Stomach (tissue), 4 donors: ENCODE results near the gene RNFT2.

Experiments used
- EP300 ChIP-seq: sonication (generic); formaldehyde crosslinking; IDR thresholded peaks from one replicate; pipeline ENCODE4 v1.6.1; 2017; ENCODE audit warnings: antibody characterized with exemption
- TF ChIP-seq, protein P1 (sequence below), 7 experiments: fragments of 450-650 bp in 4 of 7; fragments of 200-600 bp in 3 of 7; sonication (generic) in 3 of 7; IDR thresholded peaks; one replicate each; pipeline ENCODE4 v1.5.1; 2016 to 2019; ENCODE audit warnings: antibody characterized with exemption in 7 of 7, control low read depth in 2 of 7, mild to moderate bottlenecking in 1 of 7

DNA sequence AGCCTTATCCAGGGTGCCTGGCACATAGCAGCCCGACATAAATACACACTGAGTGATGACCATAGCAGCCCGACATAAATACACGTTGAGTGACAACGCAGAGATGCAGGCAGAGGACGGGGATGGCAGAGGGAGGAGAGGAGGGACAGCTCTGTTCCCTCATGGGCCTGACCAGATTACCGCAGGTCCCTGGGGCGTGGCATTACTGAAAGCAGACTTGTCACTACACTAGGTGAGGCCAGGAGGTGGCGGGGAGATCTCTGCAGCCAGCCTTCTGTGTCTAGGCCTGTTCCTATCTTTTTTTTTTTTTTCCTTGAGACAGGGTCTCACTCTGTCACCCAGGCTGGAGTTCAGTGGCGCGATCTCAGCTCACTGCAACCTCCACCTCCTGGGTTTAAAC, 74.1 kb downstream of the RNFT2 start:
- no peak for TF ChIP-seq EP300
- TF ChIP-seq, protein P1, sequence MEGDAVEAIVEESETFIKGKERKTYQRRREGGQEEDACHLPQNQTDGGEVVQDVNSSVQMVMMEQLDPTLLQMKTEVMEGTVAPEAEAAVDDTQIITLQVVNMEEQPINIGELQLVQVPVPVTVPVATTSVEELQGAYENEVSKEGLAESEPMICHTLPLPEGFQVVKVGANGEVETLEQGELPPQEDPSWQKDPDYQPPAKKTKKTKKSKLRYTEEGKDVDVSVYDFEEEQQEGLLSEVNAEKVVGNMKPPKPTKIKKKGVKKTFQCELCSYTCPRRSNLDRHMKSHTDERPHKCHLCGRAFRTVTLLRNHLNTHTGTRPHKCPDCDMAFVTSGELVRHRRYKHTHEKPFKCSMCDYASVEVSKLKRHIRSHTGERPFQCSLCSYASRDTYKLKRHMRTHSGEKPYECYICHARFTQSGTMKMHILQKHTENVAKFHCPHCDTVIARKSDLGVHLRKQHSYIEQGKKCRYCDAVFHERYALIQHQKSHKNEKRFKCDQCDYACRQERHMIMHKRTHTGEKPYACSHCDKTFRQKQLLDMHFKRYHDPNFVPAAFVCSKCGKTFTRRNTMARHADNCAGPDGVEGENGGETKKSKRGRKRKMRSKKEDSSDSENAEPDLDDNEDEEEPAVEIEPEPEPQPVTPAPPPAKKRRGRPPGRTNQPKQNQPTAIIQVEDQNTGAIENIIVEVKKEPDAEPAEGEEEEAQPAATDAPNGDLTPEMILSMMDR (IDR thresholded peaks at IDR 0.05): no peak
